Measurements from ENCODE around the gene COL27A1.

COL27A1 gene

GRCh38 chr9:114250235-114250568 lies 94.9 kb downstream of the COL27A1 start:
- DNase-seq, result no peak

GRCh38 chr9:114250648-114251047 lies 95.3 kb downstream of the COL27A1 start:
- no peak for DNase-seq

GRCh38 chr9:114252394-114252793 lies 97.1 kb downstream of the COL27A1 start:
- no peak for DNase-seq

GRCh38 chr9:114256827-114257328 lies 101.5 kb downstream of the COL27A1 start:
- no peak for DNase-seq

GRCh38 chr9:114258218-114258617 lies 102.9 kb downstream of the COL27A1 start:
- no peak for DNase-seq

DNA sequence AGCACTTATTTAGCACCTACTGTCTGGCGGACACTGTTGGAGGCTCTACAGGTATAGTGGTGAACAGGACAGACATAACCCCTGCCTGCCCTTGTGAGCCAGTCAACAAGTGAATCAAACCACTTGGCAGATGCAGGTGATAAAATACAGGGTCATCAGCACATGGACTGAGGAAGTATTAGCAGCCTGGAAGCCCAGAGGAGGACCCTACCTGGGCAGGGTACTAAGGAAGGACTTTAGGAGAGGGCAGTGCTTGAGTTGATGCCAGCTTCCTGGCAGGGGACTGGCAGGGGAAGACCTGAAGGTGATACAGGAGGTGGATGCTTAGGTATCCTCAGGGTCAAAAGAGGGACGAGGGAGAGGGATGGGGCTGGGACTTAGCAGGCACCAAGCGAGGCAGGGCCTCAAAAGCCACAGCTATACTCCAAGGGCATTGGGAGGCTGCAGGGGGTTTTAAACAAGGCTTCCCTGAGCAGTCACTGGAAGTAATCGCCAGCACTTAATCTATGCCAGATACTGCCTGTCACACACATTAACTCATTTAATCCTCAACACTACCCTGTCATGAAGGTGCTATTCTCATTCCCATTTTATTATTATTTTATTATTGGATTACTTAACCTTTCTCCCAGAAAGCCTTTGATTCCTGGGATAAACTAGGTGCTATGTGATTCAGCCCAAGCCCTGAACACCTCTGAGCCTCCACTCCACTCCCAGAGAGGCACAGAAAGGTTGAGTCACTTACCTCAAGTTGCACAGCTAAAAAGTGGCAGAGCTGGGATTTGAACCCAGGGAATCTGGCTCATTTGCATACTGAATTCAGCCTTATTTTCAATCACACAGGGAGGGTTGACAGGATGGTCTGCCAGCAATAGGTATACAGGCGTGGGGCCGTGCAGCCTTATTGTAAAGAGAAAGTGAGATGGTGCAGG lies 103.8 kb downstream of the COL27A1 start:
- no peak for DNase-seq

- DNase-seq, result no peak
Measured at GRCh38 chr9:114259798-114260523, 104.6 kb downstream of the COL27A1 start.

- DNase-seq, result no peak
Measured at GRCh38 chr9:114261026-114261425, 105.7 kb downstream of the COL27A1 start.

DNA sequence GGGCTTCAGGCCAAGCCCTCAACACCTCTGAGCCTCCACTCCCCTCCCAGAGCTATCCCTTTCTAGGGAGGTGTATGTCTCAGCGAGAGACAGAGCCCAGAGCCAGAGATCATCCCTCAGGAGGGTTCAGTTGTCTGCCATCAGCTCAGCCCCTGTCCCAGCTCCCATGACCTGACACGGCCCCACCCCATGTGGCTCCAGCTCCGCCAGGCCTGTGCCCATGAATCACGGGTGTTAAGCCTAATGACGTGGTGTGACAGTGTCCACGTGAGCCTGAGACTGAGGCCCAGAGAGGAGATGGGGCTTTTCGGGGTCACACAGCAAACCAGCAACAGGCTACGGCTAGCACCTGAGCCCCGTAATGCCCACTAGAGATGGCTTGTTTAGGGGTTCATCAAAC lies 106.7 kb downstream of the COL27A1 start:
- no peak for DNase-seq

GRCh38 chr9:114263853-114264510 lies 108.6 kb downstream of the COL27A1 start:
- DNase-seq, result no peak

DNA sequence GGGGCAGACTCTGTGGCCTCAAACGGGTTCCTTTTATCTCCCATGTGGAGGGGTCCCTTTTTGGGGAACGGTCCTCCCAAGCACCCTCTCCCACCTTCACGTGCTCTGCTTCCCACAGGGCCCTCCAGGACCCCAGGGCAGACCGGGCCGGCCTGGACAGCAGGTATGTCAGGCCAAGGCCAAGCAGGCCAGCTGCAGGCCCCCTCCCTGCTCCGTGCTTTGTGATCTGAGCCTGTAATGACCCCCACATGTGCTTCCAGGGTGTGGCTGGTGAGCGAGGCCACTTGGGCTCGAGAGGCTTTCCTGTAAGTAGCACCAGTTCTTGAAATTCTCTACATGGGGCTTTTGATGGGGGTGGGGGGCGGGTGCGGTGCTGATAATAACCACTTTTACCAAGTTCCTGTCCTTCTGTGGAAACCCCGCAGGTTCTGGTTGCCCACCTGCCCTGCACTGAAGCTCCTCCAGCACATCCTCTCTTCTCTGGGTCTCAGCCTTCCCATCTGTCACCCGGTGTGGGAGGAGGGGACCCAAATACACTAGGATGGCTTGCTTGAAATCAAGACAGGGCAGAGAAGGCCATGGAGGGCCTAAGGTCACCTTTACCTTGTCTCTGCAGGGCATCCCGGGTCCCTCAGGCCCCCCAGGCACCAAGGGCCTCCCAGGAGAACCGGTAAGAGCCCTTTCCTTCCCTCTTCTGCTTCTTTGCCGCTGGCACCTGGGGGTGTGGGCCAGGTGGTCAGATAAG lies 109.6 kb downstream of the COL27A1 start:
- DNase-seq, result no peak

DNA sequence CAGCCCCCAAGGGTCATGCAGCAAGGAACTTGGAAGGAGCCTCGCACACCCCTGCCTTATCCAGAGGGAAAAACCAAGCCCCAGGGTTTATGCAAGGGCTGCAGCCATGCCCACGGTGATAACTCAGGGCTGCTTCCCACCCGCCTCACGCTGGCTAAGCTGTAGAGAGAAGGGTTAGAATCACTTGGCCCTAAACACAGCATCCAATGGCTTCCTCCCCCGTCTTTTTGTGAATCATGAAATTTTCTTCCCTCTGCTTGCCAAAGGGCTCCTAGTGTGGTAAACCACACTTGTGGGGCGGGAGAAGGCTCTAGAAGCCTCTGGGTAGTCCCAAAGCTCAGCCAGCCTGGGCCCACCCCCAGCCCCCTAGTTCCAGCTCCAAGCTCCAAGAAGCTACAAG lies 111.6 kb downstream of the COL27A1 start:
- DNase-seq, result no peak

- DNase-seq, result no peak
Measured at GRCh38 chr9:114269023-114269422, 113.7 kb downstream of the COL27A1 start.

DNA sequence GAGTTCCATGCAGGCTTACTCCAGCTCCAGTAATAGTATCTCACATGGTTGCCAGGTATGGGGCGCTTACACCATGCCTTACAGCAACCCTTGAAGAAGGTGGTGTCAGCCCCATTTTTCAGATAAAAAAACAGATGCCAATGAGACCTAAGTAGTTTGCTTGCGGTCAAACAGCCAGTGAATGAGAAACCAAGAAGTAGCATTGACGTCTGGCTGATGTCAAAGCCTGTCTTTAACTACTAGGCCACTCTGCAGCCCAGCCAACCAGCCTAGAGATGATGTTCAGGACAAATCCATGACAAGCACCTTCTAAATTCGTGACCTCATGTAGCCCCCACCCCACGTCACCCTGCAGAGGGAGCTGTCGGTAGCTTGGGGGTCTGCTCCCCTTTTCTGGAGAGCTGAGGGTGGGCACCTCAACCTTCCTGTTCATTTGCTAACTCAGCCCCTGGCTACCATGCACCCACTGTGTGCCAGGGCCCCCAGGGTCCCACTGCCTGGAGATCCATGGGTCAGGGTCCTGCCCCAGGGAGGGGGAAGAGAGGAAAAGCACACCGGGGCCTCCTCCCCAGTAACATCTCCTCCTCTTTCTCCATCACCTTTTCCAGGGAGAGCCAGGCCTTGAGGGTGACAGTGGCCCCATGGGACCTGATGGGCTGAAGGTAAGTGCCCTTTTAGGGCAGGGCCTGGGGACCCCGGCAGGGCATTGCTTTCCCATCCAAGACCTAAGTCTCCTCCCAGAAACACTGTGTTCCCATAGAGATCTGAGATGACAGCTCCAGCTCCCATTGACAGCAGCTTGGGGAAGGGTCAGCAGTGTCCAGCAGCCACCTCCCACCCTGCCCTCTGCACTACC lies 115.0 kb downstream of the COL27A1 start:
- DNase-seq, result no peak

DNA sequence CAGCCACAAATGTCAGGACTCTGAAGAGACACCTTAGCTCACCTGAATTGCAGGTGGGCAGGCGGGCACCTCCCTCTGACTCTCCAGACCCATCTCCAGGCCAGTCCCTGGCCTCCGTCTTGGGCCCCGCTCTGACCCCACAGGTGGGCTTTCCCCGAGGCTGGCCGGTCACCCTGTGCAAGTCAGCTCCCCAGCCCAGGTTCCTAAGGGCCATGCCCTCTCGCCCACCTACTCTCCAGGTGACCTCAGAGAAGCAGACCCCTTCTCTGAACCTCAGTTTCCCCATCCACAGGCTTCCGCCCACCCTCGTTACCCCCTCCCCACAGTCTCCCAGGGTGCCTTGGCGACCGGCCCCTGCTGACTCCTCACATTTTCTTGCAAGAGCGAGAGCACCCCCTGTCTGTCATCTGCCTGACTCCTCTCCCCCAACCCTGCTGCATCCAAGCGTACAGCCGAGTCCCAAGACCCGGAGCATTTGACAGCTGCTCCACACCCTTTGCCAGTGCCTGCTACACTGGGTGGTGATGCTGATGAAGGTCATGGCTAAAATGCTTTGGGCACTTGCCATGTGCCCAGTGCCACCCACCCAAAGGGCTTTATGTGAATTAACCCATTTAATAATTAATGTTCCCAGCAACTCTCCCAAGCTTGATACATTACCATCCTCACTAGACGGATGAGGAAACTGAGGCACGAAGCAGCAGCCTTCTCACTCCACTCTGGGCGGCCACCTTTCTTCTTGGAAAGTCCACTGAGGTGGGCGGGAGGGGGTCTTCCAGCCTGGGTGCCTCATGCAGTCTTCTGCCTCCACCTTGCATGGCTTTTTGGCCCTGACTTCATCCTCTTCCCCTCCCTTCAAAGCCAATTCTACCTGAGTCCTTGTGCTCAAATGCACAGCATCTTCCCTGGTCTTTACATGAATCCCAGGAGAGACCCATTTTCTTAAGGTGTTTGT lies 116.5 kb downstream of the COL27A1 start:
- DNase-seq, result no peak

DNA sequence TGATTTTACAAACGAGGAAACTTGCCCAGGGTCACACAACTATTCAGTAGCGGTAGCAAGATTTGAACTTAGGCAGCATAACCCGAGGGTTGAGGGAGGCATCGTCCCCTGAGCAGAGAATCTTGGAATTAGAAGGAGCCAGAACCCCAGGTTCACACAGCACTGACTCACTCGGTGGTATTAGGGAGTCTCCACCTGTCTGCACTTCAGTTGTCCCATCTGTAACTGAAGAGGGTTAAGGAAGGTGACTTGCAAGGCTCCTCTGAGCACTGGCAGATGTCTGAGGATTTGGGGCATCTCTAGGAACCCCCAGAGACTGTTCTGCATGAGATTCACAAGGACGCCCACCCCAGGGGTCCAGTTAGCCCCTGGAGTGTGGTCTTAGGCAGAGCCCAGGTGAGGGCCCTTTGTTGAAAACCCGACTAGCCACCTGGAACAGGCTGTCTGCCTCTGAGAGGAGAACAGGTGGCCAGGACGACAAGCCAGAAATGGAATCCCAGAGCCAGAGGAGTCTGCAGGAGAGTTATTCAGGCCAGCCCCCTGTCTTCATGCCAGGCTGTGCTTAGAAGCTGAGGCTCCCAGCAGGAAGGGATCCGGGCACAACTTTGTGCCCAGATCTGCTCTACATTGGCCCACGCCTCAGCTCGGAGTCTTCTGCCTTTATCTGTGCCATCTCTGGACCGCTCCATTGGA lies 117.5 kb downstream of the COL27A1 start:
- DNase-seq, result no peak

DNA sequence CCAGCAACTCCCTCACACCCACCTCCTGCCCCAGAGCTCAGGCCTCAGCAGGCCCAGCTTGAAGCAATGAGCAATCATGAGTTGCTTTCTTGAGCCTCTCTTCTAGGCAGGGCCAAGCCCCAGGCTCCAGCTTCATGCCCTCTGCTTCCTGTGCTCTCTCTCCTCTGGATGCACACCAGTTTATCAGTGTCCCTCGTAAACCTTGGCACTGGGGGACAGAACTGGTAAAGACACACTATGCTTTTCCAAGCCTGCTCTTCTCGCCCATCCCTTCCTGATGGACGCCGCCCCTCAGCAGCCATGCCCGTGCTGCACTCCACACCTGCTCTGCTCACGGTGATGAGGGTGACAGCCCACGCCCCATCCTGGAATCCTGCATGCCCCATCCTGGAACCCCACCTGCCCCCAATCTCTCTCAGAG lies 118.1 kb downstream of the COL27A1 start:
- no peak for DNase-seq

DNA sequence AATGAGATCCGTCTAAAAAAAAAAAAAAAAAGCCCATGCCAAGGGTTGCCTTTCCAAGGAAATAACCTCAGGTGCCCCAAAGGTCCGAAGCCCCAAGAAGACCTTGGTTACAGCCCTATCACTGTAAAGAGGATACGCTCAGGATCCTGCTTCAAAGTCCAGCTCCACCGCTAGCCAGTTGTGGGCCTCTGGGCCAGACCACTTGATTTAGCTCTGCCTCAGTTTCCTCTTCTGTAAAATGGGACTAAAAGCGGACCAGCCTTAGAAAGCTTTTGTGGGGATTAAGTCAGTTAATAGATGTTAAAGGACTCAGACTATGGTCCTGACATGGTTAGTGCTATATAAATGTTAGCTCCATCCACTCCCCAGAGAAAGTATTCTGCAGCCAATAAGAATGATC lies 118.9 kb downstream of the COL27A1 start:
- no peak for DNase-seq

DNA sequence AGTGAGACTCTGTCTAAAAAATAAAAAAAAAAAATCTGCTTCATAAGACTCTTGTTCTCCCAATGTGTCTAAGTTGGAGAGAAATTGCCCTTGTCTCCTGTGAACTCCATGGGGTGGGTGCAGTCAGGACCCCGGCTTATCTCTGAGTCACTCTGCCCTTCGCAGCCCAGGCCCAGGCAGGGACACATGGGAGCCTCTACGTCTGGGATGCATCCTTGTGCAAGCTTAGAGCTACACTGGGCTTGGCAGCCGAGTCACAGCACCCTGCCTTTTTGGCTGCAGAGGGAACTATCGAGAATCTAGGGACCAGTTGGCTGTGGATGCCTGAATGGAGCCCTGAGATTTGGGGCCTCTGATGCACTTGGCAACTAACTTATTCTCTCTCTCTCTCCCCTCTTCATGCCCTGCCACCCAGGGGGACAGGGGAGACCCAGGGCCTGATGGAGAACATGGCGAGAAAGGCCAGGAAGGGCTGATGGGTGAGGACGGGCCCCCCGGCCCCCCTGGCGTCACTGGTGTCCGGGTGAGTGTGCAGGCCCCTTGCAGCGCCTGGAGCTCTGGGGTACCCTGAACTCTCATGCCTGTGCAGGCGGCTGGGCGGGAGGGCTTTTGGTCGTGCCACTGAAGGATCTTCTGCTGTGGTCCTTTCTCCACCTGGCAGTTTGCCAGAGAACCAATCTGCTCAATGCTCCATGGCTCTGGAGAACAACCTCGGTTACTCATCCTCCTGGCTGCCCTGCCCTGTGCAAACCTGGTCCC lies 120.1 kb downstream of the COL27A1 start:
- DNase-seq, result no peak

Measured in activated naive CD4-positive, alpha-beta T cell (primary cell).